ENCODE data around the gene CPLX3. TPM values are rescaled to one million over a fixed set of nuclear protein-coding genes. Genes with fewer than 3 reads are reported as not detected.

CPLX3 gene
- total and polyA plus RNA-seq, 10 of the 15 experiments (the other 5 are each of a cell fraction or from before 2014, with no cell fraction given) = 0.02 to 0.04 TPM; not detected in 8

GRCh38 chr15:74787251-74788041 is 39.0 kb upstream of the CPLX3 start (continued):
- TF ChIP-seq E2F4 (IDR thresholded peaks at IDR 0.05; ENCODE audit: low read depth, low read length) (no peak), SREBF1 (IDR thresholded peaks at IDR 0.05; ENCODE audit: low read length) (no peak), JUNB (IDR thresholded peaks at IDR 0.05) (peak; percentile 61), BCL3 (IDR thresholded peaks at IDR 0.05; ENCODE audit: borderline replicate concordance, insufficient read depth, low read depth, low read length, poor library complexity, severe bottlenecking) (peak; percentile 69), FOXM1 (IDR thresholded peaks at IDR 0.05; ENCODE audit: low read depth, low read length) (no peak), HSF1 (IDR thresholded peaks at IDR 0.05; ENCODE audit: low read depth, low read length) (no peak), SP1 (IDR thresholded peaks at IDR 0.05; ENCODE audit: low read depth, low read length) (peak; percentile 80), TCF3 (IDR thresholded peaks at IDR 0.05; ENCODE audit: borderline replicate concordance, insufficient read depth, low read depth, low read length) (0 out of 2 replicates have a peak, but pooled peaks have one; percentile 20), ATF2 (IDR thresholded peaks at IDR 0.05; ENCODE audit: low read length) (no peak), ETV6 (conservative IDR thresholded peaks at IDR 0.05 in 1 of 2, IDR thresholded peaks at IDR 0.05 in 1 of 2; ENCODE audit: borderline replicate concordance in 1 of 2, low read depth in 1 of 2) (peak in 1 of 2 experiments; percentile 88; a peak in 2 of 4 replicates), GABPA (IDR thresholded peaks at IDR 0.05; ENCODE audit: low read depth) (no peak), USF1 (IDR thresholded peaks at IDR 0.05; ENCODE audit: borderline replicate concordance, extremely low read length, insufficient read depth, low read depth, low read length) (no peak), POLR2AphosphoS5 (IDR thresholded peaks at IDR 0.05; ENCODE audit: low read length) (peak; percentile 21), ZBTB33 (IDR thresholded peaks at IDR 0.05) (no peak), BCL11A (IDR thresholded peaks at IDR 0.05; ENCODE audit: low read depth, low read length) (peak; percentile 84), MTA3 (IDR thresholded peaks at IDR 0.05; ENCODE audit: borderline replicate concordance, low read length) (no peak), SUZ12 (IDR thresholded peaks at IDR 0.05; ENCODE audit: unreplicated experiment) (no peak)

All from GM12878 (cell line).